Measurements from ENCODE around the gene PHLDB2.
A peak's percentile ranks its signal among the peaks of the same experiment; 100 is the strongest.

Gene PHLDB2

DNA sequence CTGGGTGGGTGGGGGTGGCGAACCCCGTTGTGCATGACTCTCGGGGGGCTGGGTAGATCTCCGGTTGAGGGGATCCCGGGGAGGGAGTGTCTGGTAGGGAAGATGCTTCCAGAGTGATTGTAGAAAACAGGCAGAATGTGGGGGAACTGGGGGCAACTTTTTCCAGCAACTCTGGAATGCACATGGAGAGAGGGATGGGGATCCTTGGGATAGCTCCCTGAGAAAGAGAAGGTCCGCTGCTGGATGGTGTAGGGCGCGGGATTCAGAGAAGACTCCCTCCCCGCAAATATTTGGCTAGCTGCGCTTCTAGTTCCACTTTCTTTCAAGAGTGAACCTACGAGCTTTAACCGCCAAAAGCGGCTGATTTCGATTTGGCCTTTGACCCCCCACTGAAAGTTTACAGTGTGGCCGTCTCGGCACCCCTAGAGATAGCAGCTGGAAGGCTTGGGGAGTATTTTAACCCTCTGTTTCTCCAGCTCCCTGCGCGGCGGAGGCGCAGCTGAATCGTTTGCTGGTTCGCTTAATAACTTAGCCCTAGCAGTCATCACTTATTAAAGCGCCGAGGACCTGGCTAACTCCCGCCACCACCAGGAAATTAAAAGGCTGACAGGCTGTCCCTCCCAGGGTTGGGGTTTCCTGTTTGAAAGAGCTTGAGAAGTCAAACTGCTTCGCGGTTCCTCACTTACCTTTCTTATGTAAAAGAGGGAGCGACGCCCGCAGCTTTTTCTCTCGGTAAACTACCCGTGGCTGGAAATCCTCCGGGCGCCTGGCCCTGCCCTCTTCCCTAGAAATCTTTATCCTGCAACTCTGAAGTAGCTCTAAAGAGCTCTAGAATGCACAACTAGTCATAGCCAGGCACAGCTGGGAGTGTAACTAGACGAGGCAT lies 1.2 kb downstream of the PHLDB2 start:
- FAIRE-seq (peak; percentile 63), DNase-seq (ENCODE audit: insufficient read length, low spot score) (peak; percentile 42)
- peak; percentile 30; the same call in 1 of the 2 replicates for TF ChIP-seq SPI1 (IDR thresholded peaks at IDR 0.05; ENCODE audit: low read depth, low read length)
- no peak for TF ChIP-seq POLR2AphosphoS5 (IDR thresholded peaks at IDR 0.05; ENCODE audit: low read depth, low read length)
- TF ChIP-seq POU2F2 (IDR thresholded peaks at IDR 0.05; ENCODE audit: low read depth, low read length) = 0 out of 2 replicates have a peak, but pooled peaks have one; percentile 31
- TF ChIP-seq TAF1 (IDR thresholded peaks at IDR 0.05; ENCODE audit: low read depth, low read length) = no peak
- no peak for TF ChIP-seq POLR2A (IDR thresholded peaks at IDR 0.05; ENCODE audit: low read depth, low read length)
- TF ChIP-seq PAX5 (IDR thresholded peaks at IDR 0.05; ENCODE audit: insufficient read depth, low read length, severe bottlenecking) = no peak

DNA sequence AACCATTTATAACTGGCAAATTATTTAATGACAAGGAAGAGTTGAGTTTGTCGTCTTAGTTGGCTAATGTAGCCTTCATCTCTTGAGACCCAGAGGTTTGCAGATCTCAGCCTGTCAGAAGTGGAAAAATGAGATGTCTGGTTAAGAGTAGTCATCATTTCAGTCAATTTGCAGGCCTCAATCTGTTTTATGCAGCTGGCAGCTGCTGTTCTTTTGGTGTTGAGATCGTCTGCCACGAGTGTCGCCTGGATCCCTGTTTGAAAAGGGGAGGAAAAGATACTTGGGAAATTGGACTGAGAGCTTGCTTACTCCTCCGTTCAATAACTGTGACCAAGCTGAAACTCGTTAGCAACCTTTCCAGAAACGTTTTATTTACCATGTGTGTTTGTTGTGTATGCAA lies 2.3 kb downstream of the PHLDB2 start:
- no peak for FAIRE-seq
- TF ChIP-seq POLR2A (IDR thresholded peaks at IDR 0.05; ENCODE audit: low read depth, low read length) (no peak), TAF1 (IDR thresholded peaks at IDR 0.05; ENCODE audit: low read depth, low read length) (no peak), SPI1 (IDR thresholded peaks at IDR 0.05; ENCODE audit: low read depth, low read length) (no peak), POLR2AphosphoS5 (IDR thresholded peaks at IDR 0.05; ENCODE audit: low read depth, low read length) (no peak), POU2F2 (IDR thresholded peaks at IDR 0.05; ENCODE audit: low read depth, low read length) (no peak), PAX5 (IDR thresholded peaks at IDR 0.05; ENCODE audit: insufficient read depth, low read length, severe bottlenecking) (no peak)
- no peak for DNase-seq (ENCODE audit: insufficient read length, low spot score)

- DNase-seq (ENCODE audit: insufficient read length, low spot score) (no peak), FAIRE-seq (no peak)
- TF ChIP-seq POLR2A (IDR thresholded peaks at IDR 0.05; ENCODE audit: low read depth, low read length) (no peak), TAF1 (IDR thresholded peaks at IDR 0.05; ENCODE audit: low read depth, low read length) (no peak), PAX5 (IDR thresholded peaks at IDR 0.05; ENCODE audit: insufficient read depth, low read length, severe bottlenecking) (no peak), SPI1 (IDR thresholded peaks at IDR 0.05; ENCODE audit: low read depth, low read length) (no peak), POU2F2 (IDR thresholded peaks at IDR 0.05; ENCODE audit: low read depth, low read length) (no peak), POLR2AphosphoS5 (IDR thresholded peaks at IDR 0.05; ENCODE audit: low read depth, low read length) (no peak)
These were observed 3.4 kb downstream of the PHLDB2 start for GRCh38 chr3:111862415-111862814.

DNA sequence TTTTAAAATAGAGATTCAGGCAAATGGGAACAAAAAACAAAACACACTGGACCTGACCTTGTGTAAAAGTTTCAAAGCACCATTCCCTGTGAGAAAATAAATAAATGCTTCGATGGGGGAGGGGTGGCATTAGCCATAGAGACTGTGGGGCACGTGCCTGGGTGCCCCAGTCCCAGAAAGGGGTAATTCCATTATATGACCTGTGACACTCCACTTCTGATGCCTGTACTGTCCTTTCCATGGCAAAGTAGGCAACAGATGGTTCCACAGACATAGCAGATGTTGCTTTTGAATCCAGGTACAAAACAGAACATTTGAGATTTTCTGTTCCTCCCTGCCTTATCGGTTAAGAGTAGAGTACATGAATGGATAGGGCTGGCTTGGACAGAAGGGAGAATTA lies 3.9 kb downstream of the PHLDB2 start:
- TF ChIP-seq TAF1 (IDR thresholded peaks at IDR 0.05; ENCODE audit: low read depth, low read length) = no peak
- TF ChIP-seq POLR2A (IDR thresholded peaks at IDR 0.05; ENCODE audit: low read depth, low read length) = no peak
- no peak for TF ChIP-seq SPI1 (IDR thresholded peaks at IDR 0.05; ENCODE audit: low read depth, low read length)
- no peak for TF ChIP-seq POU2F2 (IDR thresholded peaks at IDR 0.05; ENCODE audit: low read depth, low read length)
- TF ChIP-seq PAX5 (IDR thresholded peaks at IDR 0.05; ENCODE audit: insufficient read depth, low read length, severe bottlenecking) = no peak
- no peak for TF ChIP-seq POLR2AphosphoS5 (IDR thresholded peaks at IDR 0.05; ENCODE audit: low read depth, low read length)
- DNase-seq (ENCODE audit: insufficient read length, low spot score) (no peak), FAIRE-seq (no peak)

GRCh38 chr3:111863942-111864694 lies 5.1 kb downstream of the PHLDB2 start:
- no peak for FAIRE-seq
- no peak for DNase-seq (ENCODE audit: insufficient read length, low spot score)
- no peak for TF ChIP-seq POLR2A (IDR thresholded peaks at IDR 0.05; ENCODE audit: low read depth, low read length)
- TF ChIP-seq PAX5 (IDR thresholded peaks at IDR 0.05; ENCODE audit: insufficient read depth, low read length, severe bottlenecking) = no peak
- TF ChIP-seq SPI1 (IDR thresholded peaks at IDR 0.05; ENCODE audit: low read depth, low read length) = no peak
- no peak for TF ChIP-seq TAF1 (IDR thresholded peaks at IDR 0.05; ENCODE audit: low read depth, low read length)
- no peak for TF ChIP-seq POLR2AphosphoS5 (IDR thresholded peaks at IDR 0.05; ENCODE audit: low read depth, low read length)
- TF ChIP-seq POU2F2 (IDR thresholded peaks at IDR 0.05; ENCODE audit: low read depth, low read length) = no peak

GRCh38 chr3:111864821-111865656 lies 6.0 kb downstream of the PHLDB2 start:
- DNase-seq (ENCODE audit: insufficient read length, low spot score) (no peak), FAIRE-seq (no peak)
- TF ChIP-seq POU2F2 (IDR thresholded peaks at IDR 0.05; ENCODE audit: low read depth, low read length) (no peak), POLR2A (IDR thresholded peaks at IDR 0.05; ENCODE audit: low read depth, low read length) (no peak)

DNA sequence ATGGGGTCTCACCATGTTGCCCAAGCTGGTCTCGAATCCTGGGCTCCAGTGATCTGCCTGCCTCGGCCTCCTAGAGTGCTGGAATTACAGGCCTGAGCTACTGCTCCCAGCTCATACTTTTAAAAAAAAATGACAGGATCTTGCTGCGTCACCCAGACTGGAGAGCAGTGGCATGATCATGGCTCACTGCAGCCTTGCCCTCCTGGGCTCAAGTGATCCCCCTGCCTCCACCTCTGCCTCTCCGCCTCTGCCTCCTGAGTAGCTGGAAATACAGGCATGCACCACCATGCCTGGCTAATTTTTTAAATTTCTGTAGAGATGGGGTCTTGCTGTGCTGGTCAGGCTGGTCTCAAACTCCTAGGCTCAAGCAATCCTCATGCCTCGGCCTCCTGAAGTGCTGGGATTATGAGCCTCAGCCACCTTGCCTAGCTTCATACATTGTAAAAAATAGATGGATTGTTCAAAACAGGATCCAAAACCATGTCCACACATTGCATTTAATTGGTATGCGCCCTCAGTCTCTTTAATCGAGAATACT lies 8.9 kb downstream of the PHLDB2 start:
- no peak for FAIRE-seq
- TF ChIP-seq POLR2AphosphoS5 (IDR thresholded peaks at IDR 0.05; ENCODE audit: low read depth, low read length) = no peak
- TF ChIP-seq SPI1 (IDR thresholded peaks at IDR 0.05; ENCODE audit: low read depth, low read length) = no peak
- TF ChIP-seq PAX5 (IDR thresholded peaks at IDR 0.05; ENCODE audit: insufficient read depth, low read length, severe bottlenecking) = no peak
- TF ChIP-seq POLR2A (IDR thresholded peaks at IDR 0.05; ENCODE audit: low read depth, low read length) = no peak
- no peak for TF ChIP-seq TAF1 (IDR thresholded peaks at IDR 0.05; ENCODE audit: low read depth, low read length)
- no peak for DNase-seq (ENCODE audit: insufficient read length, low spot score)

DNA sequence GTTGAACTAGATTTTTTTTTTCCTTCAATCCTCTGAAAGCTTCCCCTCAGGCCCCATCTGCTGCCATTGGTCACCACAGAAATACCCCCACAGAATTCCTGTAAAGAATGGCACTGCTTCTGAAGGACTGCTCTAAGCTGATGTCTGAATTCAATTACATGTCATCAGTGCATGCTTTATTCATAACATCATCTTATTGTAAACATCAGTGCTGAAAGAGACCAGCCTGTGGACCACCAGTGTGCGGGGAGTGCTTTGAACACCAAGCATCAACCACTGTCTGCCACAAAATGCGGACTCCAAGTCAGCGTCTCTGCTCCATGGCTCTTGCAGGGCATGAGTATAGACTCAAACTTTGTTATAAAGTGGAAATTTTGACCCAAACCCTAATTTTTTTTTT lies 11.6 kb downstream of the PHLDB2 start:
- FAIRE-seq (no peak), DNase-seq (ENCODE audit: insufficient read length, low spot score) (no peak)
- no peak for TF ChIP-seq POLR2A (IDR thresholded peaks at IDR 0.05; ENCODE audit: low read depth, low read length)

Data from GM12891 (cell line).